ENCODE measurements around the gene CHD6. TPM values are rescaled to one million over a fixed set of nuclear protein-coding genes. Genes with fewer than 3 reads are reported as not detected.
A peak's percentile ranks its signal among the peaks of the same experiment; 100 is the strongest.

CHD6 gene
- total and polyA plus RNA-seq, 12 donors, result 9.2 to 56.8 (median 41.7) TPM

- intact Hi-C loops (cut with DNase I), result no loop called here
Observed at GRCh38 chr20:41476446-41476845, 141.7 kb downstream of the CHD6 start.

DNA sequence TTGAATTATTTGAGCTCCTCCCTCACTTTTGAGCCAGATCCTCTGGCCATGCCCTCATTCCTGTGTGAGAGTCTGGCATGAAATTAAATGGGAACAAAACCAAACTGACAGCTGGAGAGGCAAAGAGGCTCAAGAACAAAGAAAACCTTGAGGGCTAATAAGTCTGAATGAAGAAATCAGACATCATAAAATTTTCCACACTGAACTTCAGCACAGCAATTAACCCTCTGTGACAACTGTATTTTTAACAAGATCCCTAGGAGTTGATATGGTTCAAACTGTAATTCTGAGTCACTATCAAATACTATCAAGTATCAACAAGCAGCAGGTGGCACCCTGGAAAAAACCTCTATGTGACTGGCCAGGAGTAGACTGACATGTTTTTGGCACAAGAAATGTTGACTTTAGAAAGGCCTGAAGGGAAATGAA is 142.2 kb downstream of the CHD6 start:
- peaks cover 0 to 14% of the 10 kb centered on the region in 2 donors for H3K36me3 ChIP-seq (replicated peaks in 1 of 2)

More at GRCh38 chr20:41476446-41476845, 141.7 kb downstream of the CHD6 start:
- Histone ChIP-seq H3K36me3 (replicated peaks in 1 of 2) (peaks cover 0 to 14% of the 10 kb centered on the region in 2 donors), H3K4me3 (no peak overlapping the region), H3K4me1 (replicated peaks in 1 of 2) (peaks cover 17 to 23% of the 10 kb centered on the region in 2 donors), H3K9me3 (replicated peaks in 1 of 3) (peaks cover 0 to 3% (median 0%) of the 10 kb centered on the region in 3 donors), H3K27me3 (no peaks in the 10 kb centered on the region), H3K27ac (peak overlapping the region in 4 of 5 donors; percentile 27 to 61 (median 37))
- no peak for DNase-seq
- 93 to 99% (median 97%) methylated on average over 1 of the region's 1 CpG for WGBS, 4 donors
- no peak for TF ChIP-seq POLR2A (IDR thresholded peaks at IDR 0.05)
- no peak for TF ChIP-seq CTCF (IDR thresholded peaks at IDR 0.05)

GRCh38 chr20:41475503-41475902 is 142.7 kb downstream of the CHD6 start:
- Histone ChIP-seq H3K27ac (peak overlapping the region in 4 of 5 donors; percentile 27 to 61 (median 37)), H3K4me1 (replicated peaks in 1 of 2) (peaks cover 17 to 23% of the 10 kb centered on the region in 2 donors), H3K4me3 (no peak overlapping the region), H3K27me3 (no peaks in the 10 kb centered on the region), H3K9me3 (replicated peaks in 1 of 3) (no peaks in the 10 kb centered on the region), H3K36me3 (replicated peaks in 1 of 2) (peaks cover 0 to 14% of the 10 kb centered on the region in 2 donors)
- WGBS, 4 donors, result 17 to 50% (median 40%) methylated on average over 1 of the region's 1 CpG
- no peak for DNase-seq
- intact Hi-C loops (cut with DNase I), result no loop called here
- TF ChIP-seq CTCF (IDR thresholded peaks at IDR 0.05) (no peak), POLR2A (IDR thresholded peaks at IDR 0.05) (no peak)

More for the DNA sequence above, 142.2 kb downstream of the CHD6 start:
- no peaks in the 10 kb centered on the region for H3K9me3 ChIP-seq (replicated peaks in 1 of 3)
- H3K27me3 ChIP-seq, result no peaks in the 10 kb centered on the region
- no peak for TF ChIP-seq POLR2A (IDR thresholded peaks at IDR 0.05)
- no peak for TF ChIP-seq CTCF (IDR thresholded peaks at IDR 0.05)
- H3K4me1 ChIP-seq (replicated peaks in 1 of 2), result peaks cover 17 to 23% of the 10 kb centered on the region in 2 donors
- intact Hi-C loops (cut with DNase I), result no loop called here
- no peak overlapping the region for H3K4me3 ChIP-seq
- DNase-seq, result peak in 6 of 7 donors; percentile 39 to 75 (median 62)
- H3K27ac ChIP-seq, result peak overlapping the region in 4 of 5 donors; percentile 27 to 61 (median 37)

DNA sequence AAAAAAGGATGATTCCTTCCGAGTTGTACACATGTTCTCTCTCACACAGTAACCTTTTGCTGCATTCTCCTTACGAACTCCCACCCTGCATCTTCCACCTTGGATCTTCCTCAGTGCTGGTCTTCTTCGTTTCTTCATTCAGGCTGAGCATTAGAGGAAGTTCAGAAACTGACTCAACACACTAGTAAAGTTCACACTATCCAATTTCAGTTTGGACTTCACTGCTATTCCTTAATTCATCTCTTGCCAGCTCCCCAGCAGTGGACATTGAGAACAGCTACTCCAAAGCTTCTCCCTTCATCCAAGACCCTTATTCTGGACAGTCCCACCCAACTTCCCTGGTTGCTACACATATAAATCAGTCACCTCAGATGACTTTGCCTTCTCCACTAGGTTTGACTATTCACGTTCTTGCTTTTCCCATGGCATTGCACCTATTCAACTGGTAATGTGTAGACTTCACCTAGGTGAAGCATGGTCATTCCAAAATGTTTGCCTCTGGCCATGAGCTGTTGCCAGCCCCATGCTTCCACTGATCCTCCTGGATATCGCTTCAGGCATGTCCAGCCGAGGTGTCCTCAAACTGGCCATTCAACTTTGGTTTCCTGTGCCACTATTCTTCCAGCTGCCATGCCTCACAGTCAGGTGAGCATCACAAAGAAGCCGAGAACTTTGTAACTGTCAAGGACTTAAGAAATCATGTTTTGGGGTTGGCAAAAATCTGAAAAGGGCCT is 147.6 kb downstream of the CHD6 start:
- H3K4me1 ChIP-seq (replicated peaks in 1 of 2), result peaks cover 7 to 10% of the 10 kb centered on the region in 2 donors
- H3K36me3 ChIP-seq (replicated peaks in 1 of 2), result peaks cover 0 to 30% of the 10 kb centered on the region in 2 donors
- no peak overlapping the region for H3K27ac ChIP-seq
- no peak overlapping the region for H3K4me3 ChIP-seq
- TF ChIP-seq CTCF (IDR thresholded peaks at IDR 0.05) (no peak), POLR2A (IDR thresholded peaks at IDR 0.05) (no peak)
- 91 to 97% (median 94%) methylated on average over 7 of the region's 7 CpGs for WGBS, 4 donors
- DNase-seq, result no peak
- no peaks in the 10 kb centered on the region for H3K27me3 ChIP-seq
- intact Hi-C loops (cut with DNase I), result no loop called here
- no peaks in the 10 kb centered on the region for H3K9me3 ChIP-seq (replicated peaks in 1 of 3)

All from adrenal gland (tissue), 12 donors.